Heart right ventricle (tissue), 16 donors: Measurements from ENCODE around the gene DIP2C. TPM values are rescaled to one million over a fixed set of nuclear protein-coding genes. Genes with fewer than 3 reads are reported as not detected.

Source experiments
- ATAC-seq, 8 donors: fragments of 200-7000 bp; cut with Tn5 transposase; one replicate each; pipeline ENCODE4 v1.9.1; 2020; ENCODE audit warnings: mild to moderate bottlenecking in 8 of 8, moderate library complexity in 8 of 8, moderate number of reproducible peaks in 1 of 8
- DNase-seq, 2 donors: peaks; one replicate each; pipeline ENCODE4 v3.0.0-alpha.2; 2020
- H3K27ac ChIP-seq, 10 donors: fragments of 200-600 bp; sonication (generic) in 2 of 10; one replicate each; pipeline versions ENCODE4 v1.5.0 to v1.8.0; 2020 to 2022; ENCODE audit warnings: mild to moderate bottlenecking in 3 of 10
- H3K27me3 ChIP-seq, 7 donors: fragments of 200-600 bp; one replicate each; pipeline ENCODE4 v1.8.0; 2021 to 2022; ENCODE audit warnings: mild to moderate bottlenecking in 2 of 7
- H3K36me3 ChIP-seq, 9 donors: fragments of 200-600 bp; sonication (generic) in 1 of 9; one replicate each; pipeline versions ENCODE4 v1.5.0 to v1.8.0; 2020 to 2022; ENCODE audit warnings: mild to moderate bottlenecking in 2 of 9
- H3K4me1 ChIP-seq, 9 donors: fragments of 200-600 bp; sonication (generic) in 1 of 9; one replicate each; pipeline versions ENCODE4 v1.5.0 to v1.8.0; 2020 to 2022; ENCODE audit warnings: mild to moderate bottlenecking in 4 of 9
- H3K4me3 ChIP-seq, 10 donors: fragments of 200-600 bp; sonication (generic) in 2 of 10; one replicate each; pipeline versions ENCODE4 v1.5.0 to v1.8.0; 2020 to 2022; ENCODE audit warnings: mild to moderate bottlenecking in 7 of 10, moderate library complexity in 2 of 10
- H3K9me3 ChIP-seq, 11 donors: fragments of 200-600 bp in 10 of 11; sonication (generic) in 2 of 11; one replicate each; pipeline versions ENCODE4 v1.5.0 to v1.8.0; 2013 to 2022; ENCODE audit warnings: mild to moderate bottlenecking in 2 of 11, control low read depth in 1 of 11, moderate library complexity in 1 of 11
- WGBS, 2 donors: extraction: QIAGEN DNeasy Blood & Tissue Kit; methylation state at CpG; one replicate each; pipeline ENCODE4 v1.1.7; 2013; ENCODE audit warnings: inconsistent platforms in 1 of 2; 5-methylcytosine and 5-hydroxymethylcytosine counted together
- intact Hi-C, 10 donors: fragments of 100-400 bp; cut with DNase I; formaldehyde crosslinking; loops; one replicate each; pipeline versions ENCODE4 v1.11.1 to v1.14.2; 2022
- polyA plus RNA-seq, 2 donors: library from polyadenylated mRNA; stranded (reverse); fragments of 200-250 nt; gene quantifications; one replicate each; pipeline ENCODE4 v1.2.3, GENCODE V29; 2013
- total RNA-seq, 10 donors: library from RNA; stranded (reverse); fragmentation: NEBNext Ultra II Directional in 3 of 10; extraction: Animal tissue kit (Norgen Biotek cat#: 25700) in 3 of 10; gene quantifications; one replicate each; pipeline versions ENCODE4 v1.2.1 to v1.2.4, GENCODE V29; 2021 to 2023
- TF ChIP-seq, protein P1 (sequence below), 9 donors: fragments of 200-600 bp; sonication (generic) in 2 of 9; IDR thresholded peaks; one replicate each; pipeline versions ENCODE4 v1.5.0 to v1.8.0; 2021 to 2022; ENCODE audit warnings: antibody characterized with exemption in 9 of 9, mild to moderate bottlenecking in 5 of 9, moderate library complexity in 1 of 9
- donor health status: Arrhythmogenic right ventricular cardiomyopathy.
- donor health status: ischemic (EF 13 %, LVEDD 7.1; RV severe dilation, severe dysfunction).
- donor health status: healthy with polysubstance abuse.
- donor health status: DM: no; HTN: yes; CAD: no.
- donor health status: DM: no; HTN: no; CAD: no.
- donor health status: ischemic (EF 25% LVEDD 6.9; RV normal size, moderate dysfunction).
- donor health status: ischemic (EF 25% LVEDD 5.7; RV mildly dilated, moderate dysfunction).
- donor health status: healthy.
- donor health status: DM: yes; HTN: yes; CAD: no.
- donor health status: Ischemic cardiomyopathy.
- donor health status: ischemic (EF 35%, LVEDD 5.7; RV mildly dilated, moderate dysfunction).
- donor health status: nonischemic (EF 11% LVEDD 7.7; RV severe dilation, severe dysfunction).
- donor health status: DM: yes; HTN: yes; CAD: no.
- donor health status: PGD.
- donor health status: ischemic (EF 29% LVEDD 5.4; RV normal size, mild dysfunction).
- donor health status: nonischemic (EF 23%, LVEDD 6.1; RV moderate dilation, normal function).

Gene DIP2C
- total and polyA plus RNA-seq, 12 donors: 7.1 to 48.2 (median 33.7) TPM

DNA sequence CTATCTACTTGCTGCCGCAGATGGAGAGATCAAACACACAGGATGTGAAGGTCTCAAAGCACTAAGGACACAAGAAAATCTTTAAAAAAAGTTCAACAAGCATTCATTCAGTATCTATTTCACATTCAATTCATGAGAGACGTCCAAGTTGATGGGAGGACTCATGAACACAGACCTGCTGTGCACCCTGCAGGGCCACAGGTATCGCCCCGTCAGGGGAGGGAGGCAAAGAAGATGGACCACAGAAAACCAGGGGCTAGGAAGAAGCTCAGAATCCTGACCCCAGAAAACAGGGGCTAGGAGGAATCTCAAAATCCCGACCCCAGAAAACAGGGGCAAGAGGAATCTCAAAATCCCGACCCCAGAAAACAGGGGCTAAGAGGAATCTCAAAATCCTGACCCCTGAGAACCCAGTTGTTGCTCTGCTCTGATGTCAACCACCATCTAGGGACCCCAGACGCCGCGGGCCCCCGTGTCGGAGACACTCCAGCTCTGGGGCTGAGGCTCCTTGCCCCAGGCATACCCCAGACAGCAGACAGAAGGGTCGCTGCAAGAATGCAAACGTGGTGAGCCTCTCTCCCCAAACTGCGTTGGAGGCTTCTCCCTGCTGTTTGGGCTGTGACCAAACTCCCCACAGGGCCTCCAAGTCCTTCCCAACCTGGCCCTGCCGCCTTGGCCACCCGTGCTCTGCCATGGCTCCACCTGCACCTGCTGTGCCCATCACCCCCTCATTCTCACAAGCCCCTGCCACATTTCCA lies 197.6 kb downstream of the DIP2C start:
- WGBS, 2 donors: 91 to 93% methylated on average over 16 of the region's 16 CpGs
- TF ChIP-seq, protein P1, sequence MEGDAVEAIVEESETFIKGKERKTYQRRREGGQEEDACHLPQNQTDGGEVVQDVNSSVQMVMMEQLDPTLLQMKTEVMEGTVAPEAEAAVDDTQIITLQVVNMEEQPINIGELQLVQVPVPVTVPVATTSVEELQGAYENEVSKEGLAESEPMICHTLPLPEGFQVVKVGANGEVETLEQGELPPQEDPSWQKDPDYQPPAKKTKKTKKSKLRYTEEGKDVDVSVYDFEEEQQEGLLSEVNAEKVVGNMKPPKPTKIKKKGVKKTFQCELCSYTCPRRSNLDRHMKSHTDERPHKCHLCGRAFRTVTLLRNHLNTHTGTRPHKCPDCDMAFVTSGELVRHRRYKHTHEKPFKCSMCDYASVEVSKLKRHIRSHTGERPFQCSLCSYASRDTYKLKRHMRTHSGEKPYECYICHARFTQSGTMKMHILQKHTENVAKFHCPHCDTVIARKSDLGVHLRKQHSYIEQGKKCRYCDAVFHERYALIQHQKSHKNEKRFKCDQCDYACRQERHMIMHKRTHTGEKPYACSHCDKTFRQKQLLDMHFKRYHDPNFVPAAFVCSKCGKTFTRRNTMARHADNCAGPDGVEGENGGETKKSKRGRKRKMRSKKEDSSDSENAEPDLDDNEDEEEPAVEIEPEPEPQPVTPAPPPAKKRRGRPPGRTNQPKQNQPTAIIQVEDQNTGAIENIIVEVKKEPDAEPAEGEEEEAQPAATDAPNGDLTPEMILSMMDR (IDR thresholded peaks at IDR 0.05): no peak
- Histone ChIP-seq H3K4me1 (peaks cover 0 to 55% (median 32%) of the 10 kb centered on the region in 9 donors), H3K9me3 (no peaks in the 10 kb centered on the region), H3K27ac (peak overlapping the region in 7 of 10 donors; percentile 49 to 72 (median 61)), H3K36me3 (no peaks in the 10 kb centered on the region), H3K4me3 (no peak overlapping the region), H3K27me3 (no peaks in the 10 kb centered on the region)
- intact Hi-C loops: no loop called here
- no peak for DNase-seq
- ATAC-seq: peak in 1 of 8 donors; percentile 4

- WGBS, 2 donors: 27 to 34% methylated on average over 23 of the region's 23 CpGs
- ATAC-seq (peak; percentile 46 to 78 (median 68)), DNase-seq (peak; percentile 50 to 67)
- Histone ChIP-seq H3K36me3 (no peaks in the 10 kb centered on the region), H3K27ac (peak overlapping the region in 9 of 10 donors; percentile 8 to 72 (median 58)), H3K4me1 (peaks cover 0 to 60% (median 34%) of the 10 kb centered on the region in 9 donors), H3K27me3 (no peaks in the 10 kb centered on the region), H3K4me3 (peak overlapping the region in 3 of 10 donors; percentile 3 to 11 (median 5)), H3K9me3 (no peaks in the 10 kb centered on the region)
- TF ChIP-seq, protein P1 (IDR thresholded peaks at IDR 0.05): no peak
- intact Hi-C loops: no loop called here
Observed at GRCh38 chr10:490891-491571, 198.4 kb downstream of the DIP2C start.

GRCh38 chr10:490256-490655 lies 199.2 kb downstream of the DIP2C start:
- no peaks in the 10 kb centered on the region for H3K27me3 ChIP-seq
- peak; percentile 60 to 64 for DNase-seq
- H3K36me3 ChIP-seq: peaks cover 0 to 7% (median 0%) of the 10 kb centered on the region in 9 donors
- 66 to 79% methylated on average over 16 of the region's 16 CpGs for WGBS, 2 donors
- peaks cover 0 to 66% (median 38%) of the 10 kb centered on the region in 9 donors for H3K4me1 ChIP-seq
- TF ChIP-seq, protein P1 (IDR thresholded peaks at IDR 0.05): no peak
- no peaks in the 10 kb centered on the region for H3K9me3 ChIP-seq
- intact Hi-C loops: no loop called here
- peak overlapping the region in 5 of 10 donors; percentile 49 to 72 (median 58) for H3K27ac ChIP-seq
- ATAC-seq: peak; percentile 55 to 78 (median 68)
- H3K4me3 ChIP-seq: peak overlapping the region in 1 of 10 donors; percentile 11

DNA sequence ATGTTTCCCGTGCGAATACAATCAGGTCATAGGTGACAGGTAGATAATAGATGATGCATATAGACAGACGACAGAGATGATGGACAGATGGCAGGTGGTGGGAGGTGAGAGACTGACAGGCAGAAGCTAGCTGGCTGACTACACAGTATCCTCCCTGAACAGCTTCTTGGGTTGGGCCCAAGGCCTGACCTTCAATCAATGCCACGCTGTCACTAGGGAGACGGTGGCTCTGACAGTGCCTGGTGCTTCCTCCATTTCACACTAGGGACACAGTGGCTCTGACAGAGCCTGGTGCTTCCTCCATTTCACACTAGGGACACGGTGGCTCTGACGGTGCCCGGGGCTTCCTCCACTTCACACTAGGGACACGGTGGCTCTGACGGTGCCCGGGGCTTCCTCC lies 200.1 kb downstream of the DIP2C start:
- H3K4me1 ChIP-seq: peaks cover 0 to 64% (median 35%) of the 10 kb centered on the region in 9 donors
- no peak overlapping the region for H3K27ac ChIP-seq
- H3K9me3 ChIP-seq: no peaks in the 10 kb centered on the region
- no peak for DNase-seq
- intact Hi-C loops: no loop called here
- TF ChIP-seq, protein P1 (IDR thresholded peaks at IDR 0.05): no peak
- no peak overlapping the region for H3K4me3 ChIP-seq
- H3K27me3 ChIP-seq: no peaks in the 10 kb centered on the region
- H3K36me3 ChIP-seq: peaks cover 0 to 16% (median 0%) of the 10 kb centered on the region in 9 donors
- peak in 4 of 8 donors; percentile 54 to 73 (median 71) for ATAC-seq
- WGBS, 2 donors: 66 to 68% methylated on average over 9 of the region's 11 CpGs
